GM23248 (cell line): Measurements from ENCODE around the gene PROS1.

ENCODE experiments used
- EZH2 ChIP-seq: fragments of 200-600 bp; sonication (generic); IDR thresholded peaks from 2 replicates; pipeline ENCODE4 v1.6.1; 2018; ENCODE audit warnings: antibody characterized with exemption, mild to moderate bottlenecking; ENCODE audit not compliant: insufficient read depth, poor library complexity, severe bottlenecking
- EZH2phosphoT487 ChIP-seq: fragments of 200-600 bp; sonication (generic); IDR thresholded peaks from 2 replicates; pipeline ENCODE4 v1.6.1; 2018; ENCODE audit warnings: antibody characterized with exemption, moderate library complexity, mild to moderate bottlenecking, low read depth; ENCODE audit not compliant: insufficient read depth

DNA sequence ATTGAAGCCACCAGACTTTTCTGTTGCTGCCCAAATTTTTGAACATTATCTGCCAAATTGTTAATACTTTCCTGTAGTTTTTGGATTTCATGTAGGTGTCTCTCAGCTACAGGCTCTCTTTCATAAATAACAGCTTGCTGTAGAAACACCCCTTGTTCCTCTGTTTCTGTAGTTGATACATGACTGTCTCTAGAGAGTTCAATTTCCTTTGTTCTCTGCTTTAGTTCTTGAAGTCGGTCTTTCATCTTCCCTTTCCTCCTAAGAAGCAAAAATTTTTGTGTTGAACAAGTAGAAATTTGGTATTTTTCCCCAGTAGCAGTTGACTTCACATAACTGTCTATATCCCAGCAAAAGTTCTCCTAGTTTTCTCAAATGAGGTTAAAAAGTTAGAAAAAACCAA, 41.3 kb upstream of the PROS1 start:
- TF ChIP-seq EZH2 (no peak), EZH2phosphoT487 (no peak)
